HG03103 (cell line): ENCODE results near the gene SKA2.
"Not testable (repeated sequence)": the region's sequence is repeated elsewhere in the genome, so short reads cannot be mapped to it uniquely, and the experiment has no call there.

Experiments
- ATAC-seq: cut with Tn5 transposase; IDR thresholded peaks from one replicate; pipeline ENCODE4 v1.9.1; 2021; ENCODE audit warnings: low read depth; ENCODE audit not compliant: unreplicated experiment

SKA2 gene, protein sequence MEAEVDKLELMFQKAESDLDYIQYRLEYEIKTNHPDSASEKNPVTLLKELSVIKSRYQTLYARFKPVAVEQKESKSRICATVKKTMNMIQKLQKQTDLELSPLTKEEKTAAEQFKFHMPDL

DNA sequence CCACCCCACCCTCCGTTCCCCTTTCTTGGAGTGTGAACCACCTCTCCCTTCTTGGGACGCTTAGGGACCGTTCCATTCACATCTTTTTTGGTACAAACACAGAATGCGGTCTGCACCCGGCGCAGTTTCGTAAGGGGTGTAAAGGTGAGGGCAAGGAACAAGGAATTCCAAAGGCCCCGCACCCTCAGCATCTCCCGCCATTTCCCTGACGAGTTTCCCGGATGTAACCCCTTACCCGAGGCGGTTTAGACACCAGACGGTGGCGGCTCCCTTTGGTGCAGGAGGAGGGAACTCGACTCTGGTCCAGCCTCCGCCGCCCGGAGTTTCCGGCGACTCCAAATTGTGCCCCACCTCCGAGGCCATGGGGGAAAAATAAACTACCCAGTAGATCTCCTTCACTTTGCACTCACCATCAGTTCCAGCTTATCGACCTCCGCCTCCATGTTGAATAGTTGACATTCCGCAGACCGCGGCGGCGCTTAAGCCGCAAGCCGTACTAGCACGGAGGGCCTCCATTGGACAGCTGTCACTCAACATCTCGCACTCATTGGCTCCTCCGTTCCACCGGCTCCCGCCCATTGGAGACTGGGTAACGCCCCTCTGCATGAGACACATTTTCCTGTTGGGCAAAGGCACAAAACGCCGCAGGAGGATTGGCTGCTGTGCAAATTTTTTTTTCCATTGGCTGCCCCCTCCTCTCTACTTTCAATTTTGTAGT lies at the start of gene SKA2:
Gene SKA2 (minus strand): TSS at position 466 of the 718 bp plus-strand sequence. CDS start 23 bp downstream, at position 443.
- peak; percentile 74 for ATAC-seq

DNA sequence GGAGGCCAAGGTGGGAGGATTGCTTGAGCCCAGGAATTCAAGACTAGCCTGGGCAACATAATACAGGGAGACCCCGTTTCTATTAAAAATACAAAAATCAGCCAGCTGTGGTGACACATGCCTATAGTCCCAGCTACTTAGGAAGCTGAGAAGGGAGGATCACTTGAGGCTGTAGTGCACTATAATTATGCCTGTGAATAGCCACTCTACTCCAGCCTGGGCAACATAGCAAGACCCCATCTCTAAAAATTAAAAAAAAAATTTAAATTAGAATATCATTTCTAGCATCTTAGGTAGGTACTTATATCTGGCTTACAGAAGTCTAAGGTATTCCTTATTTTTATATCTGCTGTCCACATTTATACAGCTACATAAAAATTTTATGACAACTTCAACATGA lies 47.3 kb upstream of the SKA2 start:
- no peak for ATAC-seq

DNA sequence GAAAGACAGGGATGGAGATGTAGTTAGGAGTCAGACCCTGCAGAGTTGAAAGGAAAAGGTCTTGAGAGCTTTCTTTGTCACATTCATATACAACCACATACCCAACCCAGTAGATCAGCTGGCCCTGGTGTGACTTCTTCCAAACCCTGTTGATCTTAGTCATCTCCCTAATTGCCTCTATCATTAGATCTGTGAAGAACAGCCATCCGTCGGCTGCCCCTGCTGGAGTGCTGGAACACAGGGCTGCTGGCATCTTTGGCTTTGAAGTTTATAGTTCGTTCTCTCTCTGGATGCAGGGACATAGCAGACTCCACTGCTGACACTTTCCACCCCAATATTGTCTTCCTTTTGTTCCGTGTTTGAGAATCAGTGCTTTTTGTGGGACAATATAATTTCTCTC lies 44.4 kb upstream of the SKA2 start:
- ATAC-seq, result no peak

DNA sequence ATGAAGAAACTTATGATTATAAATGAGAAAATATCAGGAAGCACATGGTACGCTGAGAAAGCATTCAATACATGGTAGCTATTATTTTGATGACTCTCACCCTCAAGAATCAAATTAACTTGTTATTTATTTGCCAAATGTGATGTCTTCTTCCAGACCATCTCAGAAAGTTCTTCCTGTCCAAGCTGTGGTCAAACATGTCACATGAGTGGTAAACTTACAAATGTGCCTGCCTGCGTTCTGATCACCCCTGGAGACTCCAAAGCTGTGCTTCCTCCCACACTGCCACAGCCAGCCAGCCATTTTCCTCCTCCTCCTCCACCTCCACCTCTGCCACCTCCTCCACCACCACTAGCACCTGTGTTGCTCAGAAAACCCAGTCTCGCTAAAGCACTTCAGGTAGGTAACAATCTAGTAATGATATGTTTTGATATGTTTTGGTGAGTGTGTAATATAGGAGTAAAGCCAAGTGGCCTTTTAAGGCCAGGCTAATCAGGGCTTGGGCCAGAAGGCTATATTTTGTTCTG lies 38.4 kb upstream of the SKA2 start:
- no peak for ATAC-seq

DNA sequence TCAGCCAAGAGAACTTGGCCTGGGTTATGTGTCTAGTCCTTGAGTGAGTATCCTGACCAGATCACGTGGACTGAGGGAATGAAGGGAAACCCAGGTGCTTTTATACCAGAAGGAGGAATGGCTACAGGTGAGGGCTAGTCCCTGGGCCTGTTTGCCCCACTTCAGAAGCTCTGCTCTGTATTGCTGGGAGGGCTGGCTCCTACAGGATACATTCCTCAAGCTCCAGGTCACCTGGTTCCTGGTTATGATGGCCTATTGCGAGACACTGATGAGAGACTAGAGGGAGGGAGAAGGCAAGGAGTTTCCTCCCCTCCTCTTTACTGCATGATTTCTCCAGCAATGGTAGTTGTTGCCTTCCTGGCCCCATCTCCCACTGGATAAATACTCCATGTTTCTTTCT lies 35.8 kb upstream of the SKA2 start:
- no peak for ATAC-seq

DNA sequence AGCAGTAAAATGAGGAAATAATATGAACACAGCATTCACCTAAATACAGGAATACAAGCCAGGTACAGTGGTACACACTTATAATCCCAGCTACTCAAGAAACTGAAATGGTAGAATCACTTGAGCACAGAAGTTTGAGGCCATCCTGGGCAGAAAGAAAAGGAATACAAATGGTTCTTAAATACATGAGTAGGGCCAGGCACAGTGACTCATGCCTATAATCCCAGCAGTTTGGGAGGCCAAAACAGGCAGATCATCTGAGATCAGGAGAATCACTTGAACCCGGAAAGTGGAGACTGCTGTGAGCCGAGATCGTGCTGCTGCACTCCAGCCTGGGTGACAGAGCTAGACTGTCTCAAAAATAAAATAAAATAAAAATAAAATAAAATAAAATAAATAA lies 31.9 kb upstream of the SKA2 start:
- ATAC-seq, result no peak

DNA sequence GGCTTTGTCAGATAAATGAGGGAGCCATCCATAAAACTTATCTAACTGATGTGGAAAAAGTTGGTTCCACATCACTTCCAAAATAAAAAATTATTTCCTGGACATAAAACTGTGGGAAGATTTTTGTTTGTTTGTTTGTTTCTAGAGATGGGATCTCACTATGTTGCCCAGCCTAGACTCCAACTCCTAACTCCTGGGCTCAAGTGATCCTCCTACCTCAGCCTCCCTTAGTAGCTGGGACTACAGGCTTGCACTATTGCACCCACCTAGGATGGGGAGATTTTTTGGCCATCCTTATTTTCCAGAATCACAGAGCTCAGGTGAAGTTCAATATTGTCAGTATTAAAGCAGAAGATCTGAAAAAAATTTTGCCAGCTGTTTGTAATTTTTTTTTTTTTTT lies 31.0 kb upstream of the SKA2 start:
- ATAC-seq, result no peak

DNA sequence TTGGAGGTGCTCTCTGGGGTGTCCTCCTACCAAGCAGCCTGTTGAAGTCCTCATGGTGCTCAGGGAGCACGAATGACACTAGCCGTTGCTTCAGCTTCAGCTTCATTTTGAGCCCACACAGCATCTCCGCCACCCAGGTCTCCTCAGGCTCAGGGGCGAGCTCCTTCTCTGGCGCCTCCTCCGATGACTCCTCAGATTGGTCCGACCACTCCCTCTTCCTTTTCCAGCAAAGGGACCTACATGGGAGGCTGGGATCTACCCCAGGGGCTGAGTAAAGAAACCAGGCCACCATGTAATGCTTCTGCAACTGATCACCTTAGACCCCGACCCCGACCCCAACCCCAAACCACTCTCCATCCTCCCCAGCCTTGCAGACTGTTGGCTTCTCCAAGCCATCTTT lies 26.5 kb upstream of the SKA2 start:
- ATAC-seq, result no peak

DNA sequence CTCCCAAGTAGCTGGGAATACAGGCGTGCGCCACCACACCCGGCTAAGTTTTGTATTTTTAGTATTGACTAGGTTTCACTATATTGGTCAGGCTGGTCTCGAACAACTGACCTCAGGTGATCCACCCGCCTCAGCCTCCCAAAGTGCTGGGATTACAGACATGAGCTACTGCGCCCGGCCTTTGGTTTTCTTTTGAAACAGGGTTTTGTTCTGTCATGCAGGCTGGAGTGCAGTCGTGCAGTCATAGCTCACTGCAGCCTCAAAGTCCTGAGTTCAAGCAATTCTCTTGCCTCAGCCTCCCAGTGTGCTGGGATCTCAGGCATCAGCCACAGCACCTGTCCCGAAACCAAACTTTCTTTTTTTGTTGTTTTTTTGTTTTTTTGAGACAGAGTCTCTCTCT lies 25.6 kb upstream of the SKA2 start:
- ATAC-seq, result no peak

DNA sequence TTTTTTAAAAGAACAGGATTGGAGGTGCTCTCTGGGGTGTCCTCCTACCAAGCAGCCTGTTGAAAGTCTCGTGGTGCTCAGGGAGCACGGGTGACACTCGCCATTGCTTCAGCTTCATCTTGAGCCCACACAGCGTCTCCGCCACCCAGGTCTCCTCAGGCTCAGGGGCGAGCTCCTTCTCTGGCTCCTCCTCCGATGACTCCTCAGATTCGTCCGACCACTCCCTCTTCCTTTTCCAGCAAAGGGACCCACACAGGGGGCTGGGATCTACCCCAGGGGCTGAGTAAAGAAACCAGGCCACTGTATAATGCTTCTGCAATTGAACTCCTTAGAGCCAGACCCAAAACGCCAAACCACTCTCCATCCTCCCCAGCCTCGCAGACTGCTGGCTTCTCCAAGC lies 24.6 kb upstream of the SKA2 start:
- not testable (repeated sequence) for ATAC-seq

DNA sequence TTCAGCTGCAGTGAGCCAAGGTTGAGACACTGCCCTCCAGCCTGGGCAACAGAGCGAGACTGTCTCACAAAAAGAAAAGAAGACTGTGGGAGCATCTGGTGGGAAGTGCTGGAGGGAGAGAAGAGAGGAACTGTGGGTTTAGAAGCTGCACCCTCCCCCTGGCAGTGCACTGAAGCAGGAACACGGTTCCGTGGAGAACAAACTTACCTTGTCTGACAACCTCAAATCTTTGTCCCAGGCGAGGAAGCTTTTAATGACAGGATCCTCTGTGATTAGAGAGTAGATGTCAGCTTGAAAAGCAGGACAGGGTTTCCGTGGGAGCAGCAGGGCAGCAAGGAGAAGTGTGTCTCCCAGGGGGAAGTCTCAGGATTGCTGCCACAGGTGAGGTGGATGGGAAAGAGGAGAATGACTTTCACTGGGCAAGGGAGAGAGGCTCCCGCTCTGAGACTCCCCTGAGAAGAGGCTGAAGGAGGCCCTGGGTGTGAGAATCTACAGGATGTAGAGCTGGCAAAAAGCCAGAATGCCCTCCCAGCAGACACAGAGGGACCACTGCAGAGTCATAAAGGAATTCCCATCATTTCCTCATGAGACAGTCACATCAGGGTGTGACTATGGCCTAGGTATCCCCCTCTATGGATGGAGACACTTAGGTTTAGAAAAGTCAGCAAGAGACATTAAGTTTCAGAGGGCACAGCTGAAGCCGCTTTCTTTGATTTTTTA lies 23.4 kb upstream of the SKA2 start:
- ATAC-seq, result no peak

DNA sequence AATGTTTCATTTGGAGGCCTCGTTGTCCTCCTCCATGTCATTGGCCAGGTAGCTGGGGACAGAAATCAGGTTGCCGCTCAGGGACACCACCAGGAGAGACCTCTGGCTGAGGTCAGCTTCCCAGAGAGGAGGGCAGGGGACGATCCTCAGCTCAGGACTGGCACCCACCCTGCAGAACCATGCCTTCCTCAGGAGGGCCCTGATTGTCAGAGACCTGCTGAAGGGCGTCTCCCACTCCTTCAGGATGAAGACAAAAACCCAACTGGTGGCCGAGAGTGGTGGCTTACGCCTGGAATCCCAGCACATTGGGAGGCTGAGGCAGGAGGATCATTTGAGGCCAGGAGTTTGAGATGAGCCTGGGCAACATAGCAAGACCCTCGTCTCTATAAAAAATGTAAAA lies 20.1 kb upstream of the SKA2 start:
- no peak for ATAC-seq

DNA sequence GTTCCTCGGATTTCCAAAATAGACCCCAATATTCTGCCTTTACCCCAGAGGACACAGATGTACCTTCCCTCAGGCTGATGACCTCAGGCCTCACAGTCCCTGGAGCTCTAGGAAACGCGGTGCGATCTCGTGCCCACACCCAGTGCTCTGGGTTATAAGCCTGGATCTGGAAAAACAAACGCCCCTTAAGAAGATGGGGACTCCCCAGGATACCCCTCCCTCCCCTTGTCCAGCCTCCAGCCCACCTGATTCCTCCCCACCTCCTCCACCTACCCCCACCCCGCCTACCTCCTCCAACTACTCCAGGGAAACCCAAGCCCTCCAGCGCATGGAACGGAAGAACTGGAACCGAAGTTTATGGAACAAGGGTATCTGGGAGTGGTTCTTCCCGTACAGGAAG lies 19.7 kb upstream of the SKA2 start:
- ATAC-seq, result no peak

DNA sequence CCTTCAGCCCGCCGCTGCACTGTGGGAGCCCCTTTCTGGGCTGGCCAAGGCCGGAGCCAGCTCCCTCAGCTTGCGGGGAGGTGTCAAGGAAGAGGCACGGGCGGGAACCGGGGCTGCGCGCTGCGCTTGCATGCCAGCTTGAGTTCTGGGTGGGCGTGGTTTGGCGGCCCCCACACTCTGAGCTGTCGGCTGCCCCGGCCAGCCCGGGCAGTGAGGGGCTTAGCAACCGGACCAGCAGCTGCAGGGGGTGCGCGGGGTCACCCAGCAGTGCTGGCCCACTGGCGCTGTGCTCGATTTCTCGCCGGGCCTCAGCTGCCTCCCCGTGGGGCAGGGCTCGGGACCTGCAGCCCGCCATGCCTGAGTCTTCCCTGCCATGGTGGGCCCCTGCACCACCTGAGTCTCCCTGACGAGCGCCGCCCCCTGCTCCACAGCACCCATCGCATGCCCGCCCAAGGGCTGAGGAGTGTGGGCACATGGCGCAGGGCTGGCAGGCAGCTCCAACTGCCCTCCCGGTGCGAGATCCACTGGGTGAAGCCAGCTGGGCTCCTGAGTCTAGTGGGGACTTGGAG lies 17.5 kb upstream of the SKA2 start:
- ATAC-seq, result no peak

DNA sequence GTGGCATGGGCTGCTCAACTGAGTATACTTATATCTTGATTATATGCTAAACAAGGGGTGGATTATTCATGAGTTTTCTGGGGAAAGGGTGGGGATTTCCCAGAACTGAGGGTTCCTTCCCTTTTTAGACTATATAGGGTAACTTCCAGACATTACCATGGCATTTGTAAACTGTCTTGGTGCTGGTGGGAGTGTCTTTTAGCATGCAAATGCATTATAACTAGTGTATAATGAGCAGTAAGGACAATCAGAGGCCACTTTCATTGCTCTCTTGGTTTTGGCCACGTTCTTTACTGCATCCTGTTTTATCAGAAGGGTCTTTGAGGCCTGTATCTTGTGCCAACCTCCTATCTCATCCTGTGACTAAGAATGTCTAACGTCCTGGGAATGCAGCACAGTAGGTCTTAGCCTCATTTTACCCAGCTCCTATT lies 12.6 kb upstream of the SKA2 start:
- ATAC-seq, result no peak

DNA sequence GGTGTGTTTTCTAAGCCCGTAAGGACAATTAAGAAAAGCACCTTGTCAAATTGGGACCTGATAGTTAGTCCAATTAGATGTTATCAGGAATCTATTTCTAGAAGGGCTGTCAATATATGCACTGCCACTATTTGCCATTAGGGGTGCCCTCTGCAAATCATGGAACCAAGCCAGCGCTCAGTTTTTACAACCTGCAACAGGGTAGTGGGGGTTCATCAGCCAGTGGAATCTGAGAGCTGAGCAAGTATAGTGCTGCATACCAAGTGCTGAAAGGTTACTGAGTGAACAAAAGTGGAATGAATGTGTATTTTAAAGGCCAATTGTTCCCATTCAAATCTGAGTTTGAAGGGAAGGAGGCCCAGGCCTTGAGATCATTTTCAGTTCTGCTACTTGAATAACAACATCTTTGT lies 11.0 kb upstream of the SKA2 start:
- ATAC-seq, result no peak

DNA sequence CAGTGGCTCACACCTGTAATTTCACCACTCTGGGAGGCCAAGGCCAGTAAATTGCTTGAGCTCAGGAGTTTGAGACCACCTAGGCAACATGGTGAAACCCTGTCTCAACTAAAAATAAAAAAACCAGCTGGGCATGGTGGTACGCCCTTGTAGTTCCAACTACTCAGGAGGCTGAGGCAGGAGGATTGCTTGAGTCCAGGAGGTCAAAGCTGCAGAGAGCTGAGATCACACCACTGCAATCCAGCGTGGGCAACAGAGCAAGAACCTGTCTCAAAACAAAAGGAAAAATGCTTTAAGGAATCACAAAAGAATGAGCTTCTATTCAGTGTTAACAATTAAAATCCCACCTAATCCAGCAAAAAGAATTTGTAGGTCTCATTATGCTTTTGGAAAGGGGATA lies 6.5 kb upstream of the SKA2 start:
- ATAC-seq, result no peak

DNA sequence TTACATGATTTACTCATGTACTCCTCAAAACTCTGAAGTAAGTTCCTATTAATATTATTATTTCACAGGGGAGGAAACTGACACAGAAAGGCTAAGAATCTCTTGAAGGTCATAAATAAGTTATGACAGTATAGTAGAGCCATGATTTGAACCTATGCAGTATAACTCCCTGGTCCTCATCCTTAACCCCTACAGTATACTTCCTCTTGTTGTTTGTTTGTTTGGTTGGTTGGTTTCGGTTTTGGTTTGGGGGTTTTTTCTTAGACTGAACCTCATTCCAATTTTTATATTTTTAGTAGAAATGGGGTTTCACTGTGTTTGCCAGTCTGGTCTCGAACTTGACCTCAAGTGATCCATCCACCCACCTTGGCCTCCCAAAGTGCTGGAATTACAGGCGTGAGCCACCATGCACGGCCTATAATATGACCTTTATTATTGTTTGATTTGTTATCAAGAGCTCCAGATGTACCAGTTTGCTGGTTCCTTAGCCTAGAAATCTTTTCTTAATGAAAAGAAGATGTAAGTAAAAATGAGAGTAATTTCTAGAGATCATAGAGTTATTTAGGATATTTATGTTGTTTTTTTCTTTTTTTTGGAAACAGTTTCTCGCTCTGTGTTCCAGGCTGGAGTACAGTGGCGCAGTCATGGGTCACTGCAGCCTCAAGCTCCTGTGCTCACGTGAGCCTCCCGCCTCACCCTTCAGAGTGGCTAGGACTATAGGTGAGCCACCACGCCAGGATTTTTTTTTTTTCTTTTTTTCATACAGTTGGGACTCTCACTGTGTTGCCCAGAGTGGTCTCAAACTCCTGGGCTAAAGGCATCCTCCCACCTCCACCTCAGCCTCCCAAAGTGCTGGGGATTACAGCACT lies 5.4 kb upstream of the SKA2 start:
- no peak for ATAC-seq

DNA sequence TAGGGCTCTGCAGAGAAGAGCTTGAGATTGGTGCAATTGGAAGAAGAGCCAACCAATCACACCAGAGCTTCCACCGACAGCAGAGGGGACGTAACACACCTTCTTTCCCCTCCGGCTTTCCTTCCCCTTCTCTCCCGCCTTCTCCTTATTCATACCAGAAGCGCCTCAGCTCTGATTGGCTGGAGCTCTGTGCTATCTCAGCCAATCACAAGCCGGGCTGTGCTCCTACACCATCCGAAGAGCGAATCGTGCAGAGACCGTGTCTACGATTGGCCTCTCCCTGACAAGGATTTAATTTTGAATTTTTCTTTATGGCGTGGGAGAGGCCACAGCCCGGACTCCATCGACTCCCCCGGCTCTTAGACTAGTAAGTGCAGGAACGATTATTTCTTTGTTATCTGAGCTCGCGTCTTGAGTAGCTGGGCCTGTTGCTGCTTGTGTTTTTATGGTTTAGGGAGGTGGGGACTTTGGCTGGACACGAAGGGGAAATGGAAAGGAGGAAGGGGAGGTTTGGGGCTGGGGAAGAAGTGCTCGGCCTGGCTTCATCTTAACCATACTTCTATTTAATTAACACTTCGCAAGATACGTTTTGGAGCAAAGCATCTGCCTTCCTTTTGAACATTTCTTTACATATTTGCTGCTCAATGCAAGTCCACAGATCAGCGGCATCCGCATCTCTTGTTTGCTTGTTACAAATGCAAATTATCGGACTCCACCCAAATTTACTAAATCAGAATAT lies 622 bp upstream of the SKA2 start, which contains the start of gene PRR11:
Gene PRR11 (plus strand): TSS at position 308 of the 739 bp plus-strand sequence. CDS start 14,007 bp downstream, outside the sequence.
- peak; percentile 74 for ATAC-seq

DNA sequence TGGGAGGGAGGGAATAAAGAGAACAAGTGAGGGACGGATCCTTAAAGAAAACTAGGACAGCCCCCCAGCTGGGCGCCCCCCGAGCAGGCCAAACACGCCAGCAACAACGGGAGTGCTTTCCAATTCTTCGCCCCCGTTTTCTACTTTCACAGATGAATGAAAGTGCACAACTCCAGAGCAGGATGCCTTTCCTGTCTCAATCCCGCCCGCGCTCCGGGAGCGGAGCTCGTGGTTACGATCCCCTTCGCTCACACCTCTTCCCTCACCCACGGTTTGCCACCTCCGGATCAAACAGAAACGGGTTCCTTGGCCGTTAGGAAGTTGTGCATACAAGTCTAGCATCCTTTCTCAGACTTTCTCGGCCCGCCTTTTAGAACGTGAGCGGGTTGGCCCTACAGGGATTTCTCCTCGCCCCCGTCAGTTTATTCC lies 680 bp downstream of the SKA2 start:
- ATAC-seq, result no peak
